Measurements from ENCODE around the gene ZNF263. TPM values are rescaled to one million over a fixed set of nuclear protein-coding genes. Genes with fewer than 3 reads are reported as not detected.

The ZNF263 gene
- total and polyA plus RNA-seq, 2 experiments from 2014 or later: 9.2 to 66.9 TPM

- H3F3A ChIP-seq (replicated peaks; ENCODE audit: low read depth): no peaks in the 10 kb centered on the region
- DNase-seq (ENCODE audit: low spot score) (peak; percentile 36), ATAC-seq (peak; percentile 39)
Measured at GRCh38 chr16:3283543-3284447, 504 bp downstream of the ZNF263 start.

More at GRCh38 chr16:3283543-3284447, 504 bp downstream of the ZNF263 start:
- H3K9me3 Mint-ChIP-seq: peaks cover 38% of the 10 kb centered on the region
- H3K4me1 Mint-ChIP-seq: peaks cover 18% of the 10 kb centered on the region
- peaks cover 24% of the 10 kb centered on the region for H3K4me1 ChIP-seq (ENCODE audit: insufficient read depth)
- peak overlapping the region; percentile 99 for H3K27ac Mint-ChIP-seq
- peak overlapping the region; percentile 98 for H3K4me3 ChIP-seq
- H3K36me3 ChIP-seq (ENCODE audit: insufficient read depth): peaks cover 22% of the 10 kb centered on the region
- peaks cover 16% of the 10 kb centered on the region; the same call in 1 of the 2 replicates for H4K20me1 ChIP-seq (replicated peaks; ENCODE audit: insufficient read depth)
- TF ChIP-seq NANOG (IDR thresholded peaks at IDR 0.05; ENCODE audit: borderline replicate concordance) (no peak), ETS1 (IDR thresholded peaks at IDR 0.05) (no peak), STAT1 (IDR thresholded peaks at IDR 0.05; ENCODE audit: unreplicated experiment) (no peak), EZH2 (IDR thresholded peaks at IDR 0.05; ENCODE audit: low read depth, unreplicated experiment) (no peak), ZNF331 (CRISPR knock-in tag; IDR thresholded peaks at IDR 0.05; ENCODE audit: low read depth) (no peak), EZH2phosphoT487 (IDR thresholded peaks at IDR 0.05; ENCODE audit: unreplicated experiment) (no peak), REST (IDR thresholded peaks at IDR 0.05; ENCODE audit: unreplicated experiment) (no peak), POLR2AphosphoS5 (IDR thresholded peaks at IDR 0.05; ENCODE audit: low read depth) (no peak), ZNF462 (CRISPR knock-in tag; IDR thresholded peaks at IDR 0.05) (no peak), ZNF114 (CRISPR knock-in tag; IDR thresholded peaks at IDR 0.05) (no peak), CREB1 (CRISPR knock-in tag; IDR thresholded peaks at IDR 0.05; ENCODE audit: low read depth) (no peak), CTCF (conservative IDR thresholded peaks at IDR 0.05; ENCODE audit: low read depth in 2 of 2) (no peak)
- peak overlapping the region; percentile 24; the same call in 1 of the 2 replicates for H3K27ac ChIP-seq (ENCODE audit: low read depth)
- peak overlapping the region; percentile 99 for H3K4me2 ChIP-seq
- peak overlapping the region; percentile 99 for H3K4me3 Mint-ChIP-seq
- H2AFZ ChIP-seq: no peak overlapping the region
- no peaks in the 10 kb centered on the region; the same call in 1 of the 2 replicates for H3K9me2 ChIP-seq (ENCODE audit: insufficient read depth)
- H3K27me3 Mint-ChIP-seq (ENCODE audit: insufficient read depth, low read depth, poor library complexity): peaks cover 24% of the 10 kb centered on the region
- peaks cover 50% of the 10 kb centered on the region for H3K79me2 ChIP-seq (replicated peaks; ENCODE audit: insufficient read depth)
- 0 out of 2 replicates have a peak, but pooled peaks cover 7% of the 10 kb centered on the region for H3K27me3 ChIP-seq (ENCODE audit: insufficient read depth)
- peaks cover 51% of the 10 kb centered on the region for H3K36me3 Mint-ChIP-seq (ENCODE audit: low read depth)
